SK-N-MC (cell line): ENCODE measurements around the gene KBTBD7.

Experiments used
- EZH2 ChIP-seq: fragments of 200-600 bp; sonication (generic); IDR thresholded peaks from one replicate; pipeline ENCODE4 v1.6.1; 2017; ENCODE audit warnings: antibody characterized with exemption
- FOXP2 ChIP-seq: optimal IDR thresholded peaks from 2 replicates; pipeline ENCODE3; 2011; ENCODE audit warnings: mild to moderate bottlenecking, moderate library complexity; ENCODE audit not compliant: insufficient read depth; ENCODE audit errors: extremely low read length, control extremely low read depth
- POLR2AphosphoS5 ChIP-seq: IDR thresholded peaks from 2 replicates; pipeline ENCODE4 v1.6.1; 2012; ENCODE audit warnings: mild to moderate bottlenecking, low read depth, low read length, borderline replicate concordance

DNA sequence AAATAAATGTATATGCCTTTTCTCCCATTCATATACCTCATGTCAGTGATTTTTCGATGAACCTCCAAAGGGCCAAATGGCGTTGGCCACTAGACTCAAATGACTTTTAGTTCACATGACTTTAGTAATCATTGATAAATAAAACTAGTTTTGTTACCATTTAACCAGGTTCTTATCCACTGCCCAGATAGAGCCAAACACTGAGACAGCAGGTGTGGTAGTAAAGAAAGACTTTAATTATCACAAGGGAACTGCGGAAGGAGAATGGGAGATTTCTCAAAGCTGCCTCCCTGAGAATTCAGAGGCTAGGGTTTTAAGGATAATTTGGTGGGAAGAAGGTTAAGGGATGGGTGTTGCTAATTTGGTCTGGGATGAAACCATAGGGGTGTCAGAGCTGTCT lies 42.4 kb downstream of the KBTBD7 start:
- TF ChIP-seq FOXP2 (no peak), POLR2AphosphoS5 (no peak), EZH2 (no peak)
